ENCODE results near the gene AUNIP.

- TF ChIP-seq POLR2A (IDR thresholded peaks at IDR 0.05) (no peak), CTCF (IDR thresholded peaks at IDR 0.05) (no peak)
These were observed 37.0 kb upstream of the AUNIP start for GRCh38 chr1:25896266-25896665.

All from ovary (tissue), 3 donors.